ENCODE results near the gene CSNK2A1.
A peak's percentile ranks its signal among the peaks of the same experiment; 100 is the strongest.

The CSNK2A1 gene

DNA sequence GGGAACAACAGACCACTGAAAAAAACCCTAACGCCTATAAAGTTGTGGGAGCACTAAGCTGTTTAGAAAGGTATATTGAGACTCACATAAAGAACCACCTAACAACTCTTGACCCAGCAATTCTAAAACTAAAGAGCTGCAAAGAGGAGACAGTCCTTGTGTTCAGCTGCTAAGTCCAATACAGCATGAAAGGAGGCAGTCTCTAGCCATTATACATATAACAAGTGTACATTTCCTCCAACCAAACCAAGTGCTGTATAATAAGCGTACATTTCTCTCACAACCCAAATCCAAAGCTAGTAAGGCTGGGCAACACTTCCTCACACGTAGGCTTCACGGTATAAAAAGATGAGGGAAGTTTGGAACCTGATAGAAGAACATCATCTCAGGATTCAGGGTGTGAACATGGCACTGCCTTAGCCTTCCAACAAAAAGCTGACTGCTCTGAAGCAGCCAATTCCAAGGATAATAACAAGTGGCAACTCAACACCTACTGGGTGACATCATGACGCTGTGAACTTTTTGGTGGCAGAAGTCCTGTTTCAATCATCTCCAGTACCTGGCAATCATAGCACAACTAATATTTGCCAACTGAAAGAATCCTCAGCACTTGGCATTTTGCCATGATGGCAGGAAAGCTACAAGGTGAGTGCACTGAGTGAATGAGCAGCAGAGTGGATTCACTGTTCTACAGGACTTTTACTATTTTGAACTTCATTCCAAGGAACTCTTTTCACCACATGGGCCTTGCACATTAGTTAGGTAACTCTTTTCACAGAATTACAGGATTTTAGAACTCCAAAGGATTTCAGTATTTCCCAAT is 97.9 kb downstream of the CSNK2A1 start:
- no peak for DNase-seq

DNA sequence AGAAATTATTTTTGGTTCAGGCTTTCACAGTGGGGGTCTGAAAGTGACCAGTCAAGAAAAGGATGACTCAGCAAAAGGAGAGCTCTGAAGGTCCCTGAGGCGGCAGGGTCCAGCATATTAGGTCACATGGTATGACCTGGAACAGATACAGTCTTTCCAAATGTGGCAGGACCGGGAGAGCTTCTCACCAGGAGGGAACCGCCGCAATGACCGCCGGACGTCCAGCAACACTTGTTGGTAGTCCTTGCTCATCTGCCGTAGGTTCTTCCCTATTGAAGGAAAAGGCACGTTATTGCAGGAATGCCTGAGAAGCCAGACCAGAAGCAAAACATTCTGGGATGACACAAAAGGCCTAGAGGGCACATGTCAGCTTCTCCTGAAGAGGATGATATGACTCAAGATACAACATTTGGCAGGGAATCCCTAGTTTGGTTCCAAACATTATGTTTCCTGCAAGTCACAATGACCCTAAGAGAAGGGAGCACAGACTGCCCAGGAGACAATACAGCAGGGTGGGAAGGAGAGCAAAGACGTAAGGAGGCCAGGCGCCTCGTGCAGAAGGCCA is 98.6 kb downstream of the CSNK2A1 start:
- DNase-seq, result no peak

GRCh38 chr20:444117-444516 is 99.5 kb downstream of the CSNK2A1 start:
- no peak for DNase-seq

GRCh38 chr20:443223-443775 is 100.3 kb downstream of the CSNK2A1 start:
- DNase-seq, result no peak

DNA sequence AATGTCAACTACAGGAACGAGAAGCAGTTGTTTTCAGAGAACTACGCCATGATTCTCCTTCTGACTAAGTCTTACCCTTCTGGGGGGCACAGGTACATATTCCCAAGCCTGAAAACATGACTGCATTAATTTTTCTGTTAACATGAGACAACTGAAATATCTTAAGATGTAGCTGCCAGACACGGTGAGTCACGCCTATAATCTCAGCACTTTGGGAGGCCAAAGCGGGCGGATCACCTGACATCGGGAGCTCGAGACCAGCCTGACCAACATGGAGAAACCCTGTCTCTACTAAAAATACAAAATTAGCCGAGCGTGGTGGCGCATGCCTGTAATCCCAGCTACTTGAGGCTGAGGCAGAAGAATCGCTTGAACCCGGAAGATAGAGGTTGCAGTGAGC is 103.0 kb downstream of the CSNK2A1 start:
- DNase-seq, result no peak

- DNase-seq, result no peak
Observed at GRCh38 chr20:440148-440547, 103.4 kb downstream of the CSNK2A1 start.

- peak; percentile 56 to 73 for DNase-seq
Observed at GRCh38 chr20:438571-439469, 104.8 kb downstream of the CSNK2A1 start.

GRCh38 chr20:437787-438486 is 105.7 kb downstream of the CSNK2A1 start:
- peak in 1 of 2 donors; percentile 15 for DNase-seq

GRCh38 chr20:436476-436875 is 107.1 kb downstream of the CSNK2A1 start:
- DNase-seq, result no peak

- DNase-seq, result no peak
Observed at GRCh38 chr20:435558-435957, 108.0 kb downstream of the CSNK2A1 start.

GRCh38 chr20:434661-435419 is 108.8 kb downstream of the CSNK2A1 start:
- no peak for DNase-seq

DNA sequence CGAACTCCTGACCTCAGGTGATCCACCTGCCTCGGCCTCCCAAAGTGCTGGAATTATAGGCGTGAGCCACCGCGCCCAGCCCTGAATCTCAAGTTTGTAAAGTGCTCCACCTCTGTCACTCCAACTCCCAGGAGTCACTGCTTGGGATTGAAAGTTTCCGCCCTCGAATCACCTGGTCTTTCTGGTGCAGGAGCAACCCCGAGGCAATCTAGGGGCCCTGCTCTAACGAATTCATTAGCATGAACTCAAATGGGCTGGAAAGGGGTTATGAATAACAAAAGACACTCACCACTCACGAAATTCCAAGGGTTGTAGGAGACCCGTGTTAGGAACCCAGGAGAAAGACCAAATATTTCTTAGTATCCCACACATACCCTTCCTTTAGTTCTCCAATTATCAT is 109.4 kb downstream of the CSNK2A1 start:
- DNase-seq, result no peak

DNA sequence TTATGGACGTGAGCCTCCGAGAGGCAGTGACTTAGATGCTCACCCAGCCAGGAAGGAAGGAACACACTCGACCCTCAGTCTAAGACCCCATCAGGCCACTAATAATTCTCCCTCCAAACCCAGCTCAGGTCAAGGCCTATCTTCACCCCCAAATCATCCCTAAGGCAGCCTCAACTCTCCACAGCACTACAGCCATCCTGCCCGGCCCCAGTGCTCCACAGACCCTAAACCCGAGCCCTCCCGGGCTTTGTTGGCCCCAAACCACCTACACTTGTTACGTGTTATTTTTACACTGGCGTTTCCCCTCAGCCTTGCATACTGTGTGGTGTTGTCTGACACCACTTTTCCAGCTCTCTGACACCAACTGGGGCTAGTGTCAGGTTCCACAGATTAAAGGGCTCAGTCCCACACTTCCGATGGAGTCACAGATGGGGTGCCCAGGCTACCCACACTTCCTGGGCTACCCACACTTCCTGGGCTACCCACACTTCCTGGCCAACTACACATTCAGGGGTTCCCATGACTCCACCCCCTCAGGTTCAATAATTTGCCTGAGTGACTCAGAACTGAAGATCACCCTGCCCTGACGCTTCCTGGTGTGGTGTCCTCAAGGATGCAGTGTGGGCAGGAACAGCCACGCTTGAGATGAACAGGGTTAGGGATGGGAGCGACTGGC is 110.2 kb downstream of the CSNK2A1 start:
- peak; percentile 59 to 67 for DNase-seq

- DNase-seq, result no peak
Observed at GRCh38 chr20:432677-433299, 110.8 kb downstream of the CSNK2A1 start.

DNA sequence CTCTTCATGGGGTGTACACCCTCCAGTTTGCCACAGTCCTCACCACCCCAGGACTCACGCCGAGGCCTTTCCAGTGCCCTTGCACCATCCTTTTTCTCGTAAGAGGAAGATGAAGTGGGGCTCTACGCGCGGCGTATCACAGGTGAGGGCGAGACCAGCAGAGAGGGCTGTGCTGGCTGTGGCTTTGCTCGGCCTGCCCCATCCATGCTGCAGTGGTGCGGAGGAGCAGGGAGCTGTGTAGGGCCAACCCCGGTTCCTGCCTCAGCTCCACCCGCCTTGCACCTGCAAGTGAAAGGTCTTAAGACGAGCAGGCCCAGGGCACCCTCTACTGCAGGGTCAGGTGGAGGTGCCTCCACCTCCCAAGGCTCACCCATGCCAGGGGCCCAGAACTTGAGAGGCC is 111.4 kb downstream of the CSNK2A1 start:
- no peak for DNase-seq

DNA sequence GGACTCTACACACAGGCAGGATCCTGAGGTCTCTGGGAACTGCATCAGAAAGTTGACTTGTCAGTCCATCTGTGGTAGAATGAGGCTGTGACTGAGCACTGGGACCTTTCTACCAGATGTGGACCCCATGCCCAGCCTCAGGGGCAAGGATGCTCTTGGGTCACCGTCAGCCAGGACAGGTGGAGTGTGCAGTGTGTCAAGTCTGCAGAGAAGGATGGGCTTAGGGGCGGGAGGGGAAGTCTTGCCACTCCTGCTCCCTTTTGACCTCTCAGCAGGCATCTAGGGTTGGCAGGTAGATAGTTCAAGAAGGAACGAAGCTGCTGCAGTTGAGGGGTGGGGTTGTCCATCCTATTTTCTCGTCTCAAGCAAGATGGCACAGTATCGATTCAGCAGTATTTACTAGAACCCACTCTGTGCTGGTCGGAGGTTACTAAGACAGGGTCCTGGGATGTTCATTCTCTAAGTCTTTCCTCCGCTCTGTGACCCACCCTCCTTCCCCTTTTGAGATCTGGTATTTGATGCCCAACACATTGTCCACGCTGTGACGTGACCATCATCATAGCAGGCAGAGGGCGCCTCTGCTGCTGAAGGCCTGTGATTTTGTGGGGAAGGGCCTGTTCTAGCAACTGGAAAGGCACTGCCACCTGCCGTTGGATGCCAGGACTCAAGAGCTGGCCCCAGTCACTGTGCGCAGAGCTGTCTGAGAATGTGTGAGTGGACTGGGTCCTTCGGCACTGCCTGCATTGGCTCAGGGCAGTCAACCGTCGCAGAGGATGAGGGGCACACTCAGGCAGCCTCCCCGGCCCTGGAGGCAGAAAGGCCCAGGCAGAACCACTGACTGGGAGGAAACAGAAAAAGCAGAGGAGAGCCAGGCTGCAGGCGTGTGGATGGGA is 112.3 kb downstream of the CSNK2A1 start:
- DNase-seq, result peak; percentile 25 to 33

DNA sequence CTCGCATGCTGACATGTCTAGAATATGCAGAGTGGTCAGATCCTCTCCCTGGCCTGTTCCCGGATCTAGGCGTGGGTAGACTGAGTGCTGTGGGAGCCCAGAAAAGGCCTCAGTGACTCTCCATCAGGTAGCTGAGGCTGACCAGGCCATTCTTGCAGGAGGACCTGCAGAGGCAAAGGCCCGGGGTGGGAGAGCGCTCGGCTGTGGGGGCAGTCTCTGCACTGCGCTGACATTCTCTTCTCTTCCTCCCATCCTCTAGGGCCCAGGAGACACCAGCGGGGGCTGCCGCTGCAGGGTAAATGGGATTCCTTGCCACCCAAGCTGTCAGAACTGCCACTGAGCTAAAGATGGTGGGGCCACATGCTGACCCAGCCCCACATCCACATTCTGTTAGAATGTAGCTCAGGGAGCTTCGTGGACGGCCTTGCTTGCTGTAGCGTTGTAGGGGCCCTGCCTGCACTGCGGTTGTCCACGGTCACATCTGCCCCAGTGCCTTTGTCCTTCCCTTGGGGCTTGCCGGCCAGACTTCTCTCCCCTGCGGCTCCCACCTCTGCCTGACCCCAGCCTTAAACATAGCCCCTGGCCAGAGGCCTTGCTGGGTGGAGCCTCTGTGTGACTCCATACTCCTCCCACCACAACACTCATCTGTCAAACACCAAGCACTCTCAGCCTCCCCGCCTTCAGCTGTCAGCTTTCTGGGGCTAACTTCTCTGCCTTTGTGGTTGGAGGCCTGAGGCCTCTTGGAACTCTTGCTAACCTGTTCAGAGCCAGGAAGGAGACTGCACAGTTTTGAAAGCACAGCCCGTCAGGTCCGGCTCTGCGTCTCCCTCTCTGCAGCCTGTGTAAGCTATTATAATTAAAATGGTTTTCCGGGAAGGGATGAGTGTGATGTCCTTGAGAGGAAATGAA is 113.2 kb downstream of the CSNK2A1 start:
- DNase-seq, result no peak

- no peak for DNase-seq
Observed at GRCh38 chr20:428658-429200, 114.9 kb downstream of the CSNK2A1 start.

Measured in CD4-positive, alpha-beta T cell treated with Interleukin-4 for 1 hour (primary cell).